Measurements from ENCODE around the gene MRPL55.

The MRPL55 gene

GRCh38 chr1:228082918-228083870 is 25.9 kb downstream of the MRPL55 start:
- peaks cover 0 to 61% (median 51%) of the 10 kb centered on the region in 4 donors for H3K4me1 ChIP-seq
- H3K9me3 ChIP-seq, result no peaks in the 10 kb centered on the region
- peak overlapping the region; percentile 95 to 100 for H3K27ac ChIP-seq
- intact Hi-C loops (cut with DNase I; ENCODE audit: low total_unique reads), result loop anchor here (1.0 to 10.0 kb wide), 5 partner anchors 20 to 1422 kb away; partner anchors contain the start of genes C1orf35, JMJD4, NUP133 and RNF187
- H3K27me3 ChIP-seq, result no peaks in the 10 kb centered on the region
- TF ChIP-seq CTCF (IDR thresholded peaks at IDR 0.05), result no peak
- peak; percentile 53 to 84 for DNase-seq
- peak overlapping the region; percentile 87 to 93 for H3K4me3 ChIP-seq
- H3K36me3 ChIP-seq, result peaks cover 0 to 3% (median 0%) of the 10 kb centered on the region in 3 donors

GRCh38 chr1:228082214-228082917 is 26.7 kb downstream of the MRPL55 start, which contains the start of gene ARF1:
Gene ARF1, plus strand, starts transcription at chr1:228082708. Its CDS starts 14,407 bp downstream, at chr1:228097115.
- intact Hi-C loops (cut with DNase I; ENCODE audit: low total_unique reads), result loop anchor here (5.0 to 10.0 kb wide), 4 partner anchors 318 to 1422 kb away; partner anchors contain the start of genes JMJD4, NUP133, RNF187 and SNAP47
- Histone ChIP-seq H3K9me3 (no peaks in the 10 kb centered on the region), H3K4me3 (peak within 1 kb of the TSS; percentile 87 to 93), H3K36me3 (peaks cover 0 to 3% (median 0%) of the 10 kb centered on the region in 3 donors), H3K4me1 (peaks cover 0 to 52% (median 43%) of the 10 kb centered on the region in 4 donors), H3K27ac (peak within 1 kb of the TSS; percentile 95 to 100), H3K27me3 (no peaks in the 10 kb centered on the region)
- peak in 1 of 2 experiments; percentile 27 for TF ChIP-seq CTCF (IDR thresholded peaks at IDR 0.05)
- DNase-seq, result peak; percentile 86 to 94

- Histone ChIP-seq H3K27me3 (no peaks in the 10 kb centered on the region), H3K4me3 (peak overlapping the region; percentile 87 to 93), H3K4me1 (peaks cover 0 to 47% (median 36%) of the 10 kb centered on the region in 4 donors), H3K36me3 (peaks cover 0 to 3% (median 0%) of the 10 kb centered on the region in 3 donors), H3K27ac (peak overlapping the region; percentile 95 to 100), H3K9me3 (no peaks in the 10 kb centered on the region)
- intact Hi-C loops (cut with DNase I; ENCODE audit: low total_unique reads), result loop anchor here (5.0 to 10.0 kb wide), 4 partner anchors 317 to 1423 kb away; partner anchors contain the start of genes JMJD4, NUP133, RNF187 and SNAP47
- no peak for TF ChIP-seq CTCF (IDR thresholded peaks at IDR 0.05)
- DNase-seq, result peak in 1 of 2 donors; percentile 78
Measured at GRCh38 chr1:228081578-228082213, 27.4 kb downstream of the MRPL55 start.

GRCh38 chr1:228081144-228081543 is 28.0 kb downstream of the MRPL55 start:
- Histone ChIP-seq H3K4me3 (peak overlapping the region; percentile 87 to 93), H3K9me3 (no peaks in the 10 kb centered on the region), H3K36me3 (peaks cover 0 to 3% (median 0%) of the 10 kb centered on the region in 3 donors), H3K27me3 (no peaks in the 10 kb centered on the region), H3K27ac (no peak overlapping the region), H3K4me1 (peaks cover 0 to 41% (median 31%) of the 10 kb centered on the region in 4 donors)
- TF ChIP-seq CTCF (IDR thresholded peaks at IDR 0.05), result no peak
- intact Hi-C loops (cut with DNase I; ENCODE audit: low total_unique reads), result loop anchor here (5.0 to 10.0 kb wide), 4 partner anchors 316 to 1424 kb away; partner anchors contain the start of genes JMJD4, NUP133, RNF187 and SNAP47
- peak in 1 of 2 donors; percentile 66 for DNase-seq
